ENCODE data around the gene DMD. TPM values are rescaled to one million over a fixed set of nuclear protein-coding genes. Genes with fewer than 3 reads are reported as not detected.

Gene DMD
- polyA plus RNA-seq, 1 donor from 2014 or later: 21.6 TPM

- Histone ChIP-seq H4K20me1 (ENCODE audit: insufficient read depth) (no peaks in the 10 kb centered on the region), H2AFZ (ENCODE audit: low read depth, low read length) (no peak overlapping the region), H3K9ac (ENCODE audit: low read length) (no peak overlapping the region), H3K4me3 (ENCODE audit: low read length) (no peak overlapping the region), H3K79me2 (replicated peaks; ENCODE audit: insufficient read depth, low read length) (no peaks in the 10 kb centered on the region), H3K27ac (ENCODE audit: low read length) (no peak overlapping the region), H3F3A (ENCODE audit: insufficient read depth, low read length, poor library complexity, severe bottlenecking) (no peaks in the 10 kb centered on the region), H3K27me3 (ENCODE audit: insufficient read depth, low read depth, low read length) (no peaks in the 10 kb centered on the region), H3K9me3 (ENCODE audit: low read length) (no peaks in the 10 kb centered on the region), H3K4me2 (ENCODE audit: low read length) (no peak overlapping the region), H3K9me2 (ENCODE audit: insufficient read depth, low read length) (no peaks in the 10 kb centered on the region), H3K36me3 (ENCODE audit: insufficient read depth, low read length) (no peaks in the 10 kb centered on the region)
- TF ChIP-seq MXI1 (conservative IDR thresholded peaks at IDR 0.05; ENCODE audit: poor library complexity, severe bottlenecking) (no peak), RAD21 (conservative IDR thresholded peaks at IDR 0.05) (no peak), SMC3 (conservative IDR thresholded peaks at IDR 0.05; ENCODE audit: poor library complexity) (no peak), EZH2 (IDR thresholded peaks at IDR 0.05; ENCODE audit: borderline replicate concordance, insufficient read depth, low read length, poor library complexity, severe bottlenecking) (no peak), POLR2AphosphoS5 (IDR thresholded peaks at IDR 0.05) (no peak), EP300 (conservative IDR thresholded peaks at IDR 0.05; ENCODE audit: poor library complexity, severe bottlenecking) (no peak), REST (IDR thresholded peaks at IDR 0.05; ENCODE audit: borderline replicate concordance) (no peak)
- TF ChIP-seq, protein P1, sequence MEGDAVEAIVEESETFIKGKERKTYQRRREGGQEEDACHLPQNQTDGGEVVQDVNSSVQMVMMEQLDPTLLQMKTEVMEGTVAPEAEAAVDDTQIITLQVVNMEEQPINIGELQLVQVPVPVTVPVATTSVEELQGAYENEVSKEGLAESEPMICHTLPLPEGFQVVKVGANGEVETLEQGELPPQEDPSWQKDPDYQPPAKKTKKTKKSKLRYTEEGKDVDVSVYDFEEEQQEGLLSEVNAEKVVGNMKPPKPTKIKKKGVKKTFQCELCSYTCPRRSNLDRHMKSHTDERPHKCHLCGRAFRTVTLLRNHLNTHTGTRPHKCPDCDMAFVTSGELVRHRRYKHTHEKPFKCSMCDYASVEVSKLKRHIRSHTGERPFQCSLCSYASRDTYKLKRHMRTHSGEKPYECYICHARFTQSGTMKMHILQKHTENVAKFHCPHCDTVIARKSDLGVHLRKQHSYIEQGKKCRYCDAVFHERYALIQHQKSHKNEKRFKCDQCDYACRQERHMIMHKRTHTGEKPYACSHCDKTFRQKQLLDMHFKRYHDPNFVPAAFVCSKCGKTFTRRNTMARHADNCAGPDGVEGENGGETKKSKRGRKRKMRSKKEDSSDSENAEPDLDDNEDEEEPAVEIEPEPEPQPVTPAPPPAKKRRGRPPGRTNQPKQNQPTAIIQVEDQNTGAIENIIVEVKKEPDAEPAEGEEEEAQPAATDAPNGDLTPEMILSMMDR (IDR thresholded peaks at IDR 0.05; ENCODE audit: poor library complexity, severe bottlenecking): no peak
Observed at GRCh38 chrX:31199056-31199839, 2012.1 kb downstream of the DMD start.

- Histone ChIP-seq H3K27me3 (ENCODE audit: insufficient read depth, low read depth, low read length) (no peaks in the 10 kb centered on the region), H3K9me3 (ENCODE audit: low read length) (no peaks in the 10 kb centered on the region), H3K27ac (ENCODE audit: low read length) (no peak overlapping the region), H3F3A (ENCODE audit: insufficient read depth, low read length, poor library complexity, severe bottlenecking) (no peaks in the 10 kb centered on the region), H3K4me3 (ENCODE audit: low read length) (no peak overlapping the region), H4K20me1 (ENCODE audit: insufficient read depth) (no peaks in the 10 kb centered on the region), H3K9me2 (ENCODE audit: insufficient read depth, low read length) (no peaks in the 10 kb centered on the region), H3K79me2 (replicated peaks; ENCODE audit: insufficient read depth, low read length) (no peaks in the 10 kb centered on the region), H3K4me2 (ENCODE audit: low read length) (no peak overlapping the region), H3K9ac (ENCODE audit: low read length) (no peak overlapping the region), H3K36me3 (ENCODE audit: insufficient read depth, low read length) (no peaks in the 10 kb centered on the region), H2AFZ (ENCODE audit: low read depth, low read length) (no peak overlapping the region)
- TF ChIP-seq POLR2AphosphoS5 (IDR thresholded peaks at IDR 0.05) (no peak), MXI1 (conservative IDR thresholded peaks at IDR 0.05; ENCODE audit: poor library complexity, severe bottlenecking) (no peak), TAF1 (IDR thresholded peaks at IDR 0.05; ENCODE audit: low read depth) (no peak), RAD21 (conservative IDR thresholded peaks at IDR 0.05) (no peak), REST (IDR thresholded peaks at IDR 0.05; ENCODE audit: borderline replicate concordance) (no peak), SMC3 (conservative IDR thresholded peaks at IDR 0.05; ENCODE audit: poor library complexity) (no peak), EZH2 (IDR thresholded peaks at IDR 0.05; ENCODE audit: borderline replicate concordance, insufficient read depth, low read length, poor library complexity, severe bottlenecking) (no peak), EP300 (conservative IDR thresholded peaks at IDR 0.05; ENCODE audit: poor library complexity, severe bottlenecking) (no peak)
- TF ChIP-seq, protein P1 (IDR thresholded peaks at IDR 0.05; ENCODE audit: poor library complexity, severe bottlenecking): no peak
Observed at GRCh38 chrX:31190221-31190975, 2021.0 kb downstream of the DMD start.
